Measurements from ENCODE around the gene AMT.

- TF ChIP-seq CTCF (IDR thresholded peaks at IDR 0.05; ENCODE audit: borderline replicate concordance, extremely low read depth, low read length, poor library complexity, severe bottlenecking) (no peak), EZH2 (IDR thresholded peaks at IDR 0.05; ENCODE audit: borderline replicate concordance, low read depth, low read length, severe bottlenecking) (no peak)
These were observed 12.5 kb upstream of the AMT start for GRCh38 chr3:49434731-49435130.
